SK-N-SH (cell line): ENCODE measurements around the gene VAMP1. TPM values are rescaled to one million over a fixed set of nuclear protein-coding genes. Genes with fewer than 3 reads are reported as not detected.

Source experiments
- CTCF ChIA-PET: fragments of 300-600, 350-600 bp; formaldehyde crosslinking; extraction: SDS; loops from one replicate; lab custom pipeline; 2021; lab: Yijun Ruan, JAX
- POLR2A ChIA-PET: fragments of 350-600 bp; sonication (Branson Sonifier 250); formaldehyde crosslinking; extraction: SDS; loops from one replicate; lab custom pipeline; 2020; ENCODE audit warnings: antibody characterized with exemption, inconsistent platforms; lab: Yijun Ruan, JAX
- DNase-seq: peaks from one replicate; pipeline ENCODE4 v3.0.0; 2012
- H2AFZ ChIP-seq: fragments of 200-600 bp; sonication (generic); 2 replicates; pipeline ENCODE4 v1.8.1; 2016; ENCODE audit warnings: antibody characterized with exemption, mild to moderate bottlenecking, low read depth
- H3F3A ChIP-seq: fragments of 200-600 bp; sonication (generic); replicated peaks from 2 replicates; pipeline ENCODE3; 2016; ENCODE audit warnings: antibody characterized with exemption, mild to moderate bottlenecking; ENCODE audit not compliant: insufficient read depth
- H3K27ac ChIP-seq, 2 experiments: fragments of 200-500 bp in 1 of 2; fragments of 200-600 bp in 1 of 2; sonication (Bioruptor generic) in 1 of 2; sonication (generic), shearing (Covaris generic) in 1 of 2; 2 replicates each; pipeline versions ENCODE4 v1.5.1 to v1.6.1; 2014 to 2016; ENCODE audit warnings: low read depth in 2 of 2, inconsistent platforms in 1 of 2, low read length in 1 of 2, mild to moderate bottlenecking in 1 of 2, mixed read lengths in 1 of 2
- H3K27me3 ChIP-seq: fragments of 200-600 bp; sonication (generic), shearing (Covaris generic); 2 replicates; pipeline ENCODE4 v1.6.1; 2016; ENCODE audit warnings: mixed run types; ENCODE audit not compliant: insufficient read depth
- H3K36me3 ChIP-seq, 2 experiments: fragments of 200-500 bp in 1 of 2; fragments of 200-600 bp in 1 of 2; sonication (Bioruptor generic) in 1 of 2; sonication (generic) in 1 of 2; replicated peaks in 1 of 2; 2 replicates each; pipeline versions ENCODE3 to v1.5.1; 2014 to 2016; ENCODE audit warnings: low read length in 1 of 2, mild to moderate bottlenecking in 1 of 2; ENCODE audit not compliant: insufficient read depth in 2 of 2, control insufficient read depth in 1 of 2
- H3K4me1 ChIP-seq, 2 experiments: fragments of 200-500 bp in 1 of 2; fragments of 200-600 bp in 1 of 2; sonication (Bioruptor generic) in 1 of 2; sonication (generic), shearing (Covaris generic) in 1 of 2; 2 replicates each; pipeline versions ENCODE4 v1.5.1 to v1.6.1; 2014 to 2016; ENCODE audit warnings: low read depth in 1 of 2, low read length in 1 of 2, mixed run types in 1 of 2; ENCODE audit not compliant: insufficient read depth in 2 of 2, control insufficient read depth in 1 of 2
- H3K4me2 ChIP-seq: fragments of 200-600 bp; sonication (generic), shearing (Covaris generic); 2 replicates; pipeline ENCODE4 v1.6.1; 2017; ENCODE audit warnings: mixed run types
- H3K4me3 ChIP-seq, 2 experiments: fragments of 200-500 bp in 1 of 2; fragments of 200-600 bp in 1 of 2; sonication (Bioruptor generic) in 1 of 2; sonication (generic), shearing (Covaris generic) in 1 of 2; 2 replicates each; pipeline versions ENCODE4 v1.5.1 to v1.8.1; 2014 to 2016; ENCODE audit warnings: low read depth in 2 of 2, inconsistent platforms in 1 of 2, low read length in 1 of 2, mild to moderate bottlenecking in 1 of 2, mixed read lengths in 1 of 2, moderate library complexity in 1 of 2
- H3K79me2 ChIP-seq: fragments of 200-600 bp; sonication (generic); 2 replicates; pipeline ENCODE4 v1.8.1; 2017; ENCODE audit warnings: mild to moderate bottlenecking; ENCODE audit not compliant: insufficient read depth
- H3K9ac ChIP-seq: fragments of 200-600 bp; sonication (generic); 2 replicates; pipeline ENCODE4 v1.6.1; 2017; ENCODE audit warnings: mixed run types
- H3K9me2 ChIP-seq: fragments of 200-600 bp; sonication (generic); 2 replicates; pipeline ENCODE4 v1.6.1; 2017; ENCODE audit warnings: mixed run types
- H3K9me3 ChIP-seq: fragments of 200-600 bp; sonication (generic); 2 replicates; pipeline ENCODE4 v1.6.1; 2017; ENCODE audit warnings: mixed run types, mild to moderate bottlenecking, moderate library complexity
- H4K20me1 ChIP-seq: fragments of 200-600 bp; sonication (generic); 2 replicates; pipeline ENCODE4 v1.6.1; 2017; ENCODE audit warnings: mild to moderate bottlenecking, mixed run types; ENCODE audit not compliant: insufficient read depth
- ELF1 ChIP-seq: IDR thresholded peaks from 2 replicates; pipeline ENCODE4 v1.4.0; 2012
- FOSL2 ChIP-seq: IDR thresholded peaks from 2 replicates; pipeline ENCODE4 v1.4.0; 2012; ENCODE audit warnings: low read depth, mild to moderate bottlenecking, moderate library complexity, borderline replicate concordance
- FOXJ3 ChIP-seq: sonication (generic); formaldehyde crosslinking; IDR thresholded peaks from 2 replicates; pipeline ENCODE4 v1.5.1; 2020; ENCODE audit warnings: mild to moderate bottlenecking, missing genetic modification reagents
- FOXM1 ChIP-seq: IDR thresholded peaks from 2 replicates; pipeline ENCODE4 v1.4.0; 2012; ENCODE audit warnings: low read depth, mild to moderate bottlenecking
- GABPA ChIP-seq: IDR thresholded peaks from 2 replicates; pipeline ENCODE4 v1.4.0; 2012; ENCODE audit warnings: low read depth, mild to moderate bottlenecking
- MEF2A ChIP-seq: IDR thresholded peaks from 2 replicates; pipeline ENCODE4 v1.4.0; 2012; ENCODE audit warnings: low read depth, borderline replicate concordance
- NRF1 ChIP-seq: IDR thresholded peaks from 2 replicates; pipeline ENCODE4 v1.6.1; 2012; ENCODE audit warnings: low read depth, mild to moderate bottlenecking, low read length
- POLR2AphosphoS5 ChIP-seq: IDR thresholded peaks from 2 replicates; pipeline ENCODE4 v1.6.1; 2012; ENCODE audit warnings: low read depth, low read length
- REST ChIP-seq: IDR thresholded peaks from 2 replicates; pipeline ENCODE4 v1.6.1; 2012; ENCODE audit warnings: mild to moderate bottlenecking, low read depth, low read length, moderate library complexity
- SIN3A ChIP-seq: IDR thresholded peaks from 2 replicates; pipeline ENCODE4 v1.6.1; 2012; ENCODE audit warnings: low read depth, mild to moderate bottlenecking, low read length, moderate library complexity, borderline replicate concordance
- SMC3 ChIP-seq: IDR thresholded peaks from 2 replicates; pipeline ENCODE4 v1.6.1; 2012; ENCODE audit warnings: low read depth, low read length, improper control_type of control experiment
- TAF1 ChIP-seq: IDR thresholded peaks from 2 replicates; pipeline ENCODE4 v1.6.1; 2012; ENCODE audit warnings: low read depth, mild to moderate bottlenecking, low read length, moderate library complexity, borderline replicate concordance
- TEAD4 ChIP-seq: IDR thresholded peaks from 2 replicates; pipeline ENCODE4 v1.4.0; 2012; ENCODE audit warnings: mild to moderate bottlenecking, borderline replicate concordance; ENCODE audit not compliant: insufficient read depth
- WGBS: methylation state at CpG from one replicate; pipeline ENCODE4 v1.1.6; 2017; ENCODE audit warnings: low lambda C conversion rate; 5-methylcytosine and 5-hydroxymethylcytosine counted together
- polyA plus RNA-seq, 3 experiments: library from polyadenylated mRNA; depleted of rRNA; stranded (reverse); fragments of >200 nt; gene quantifications; 2 replicates each; pipeline ENCODE4 v1.2.3, GENCODE V29; 2012
- TF ChIP-seq, protein P1 (sequence below): IDR thresholded peaks from 2 replicates; pipeline ENCODE4 v1.4.0; 2012; ENCODE audit warnings: low read depth, borderline replicate concordance

The VAMP1 gene
- polyA plus RNA-seq, 1 of the 3 experiments (the other 2 are of a cell fraction) = 36.8 TPM

DNA sequence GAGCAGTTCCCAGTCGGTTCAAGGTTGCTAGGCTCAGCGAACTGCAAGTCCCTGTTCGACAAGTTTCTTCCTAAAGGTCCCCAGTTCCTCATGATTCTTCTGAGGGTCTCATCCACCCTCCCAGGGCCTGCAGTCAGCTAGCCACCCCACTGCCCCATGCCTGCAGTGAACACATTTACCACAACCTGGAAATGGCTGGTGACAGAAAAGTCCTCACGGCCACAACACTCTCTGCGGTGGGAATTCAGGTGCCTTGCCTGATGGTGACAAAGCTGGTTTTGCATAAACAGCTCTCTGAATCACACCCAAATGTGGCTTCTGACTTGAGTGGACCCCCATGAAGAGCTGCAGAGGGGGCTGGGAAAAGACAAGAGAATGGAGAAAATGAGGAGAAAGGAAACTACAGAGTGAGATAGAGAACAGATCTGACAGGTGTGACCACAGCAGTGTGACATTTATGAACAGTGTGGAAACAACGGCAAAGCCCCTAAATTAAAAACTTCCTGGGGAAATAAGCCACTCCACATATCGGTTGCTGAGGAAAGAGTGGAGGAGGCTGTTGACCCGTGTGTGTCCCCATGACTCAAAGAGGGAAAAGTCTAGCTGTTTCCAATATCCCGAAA, 27.0 kb downstream of the VAMP1 start:
- TF ChIP-seq, protein P1, sequence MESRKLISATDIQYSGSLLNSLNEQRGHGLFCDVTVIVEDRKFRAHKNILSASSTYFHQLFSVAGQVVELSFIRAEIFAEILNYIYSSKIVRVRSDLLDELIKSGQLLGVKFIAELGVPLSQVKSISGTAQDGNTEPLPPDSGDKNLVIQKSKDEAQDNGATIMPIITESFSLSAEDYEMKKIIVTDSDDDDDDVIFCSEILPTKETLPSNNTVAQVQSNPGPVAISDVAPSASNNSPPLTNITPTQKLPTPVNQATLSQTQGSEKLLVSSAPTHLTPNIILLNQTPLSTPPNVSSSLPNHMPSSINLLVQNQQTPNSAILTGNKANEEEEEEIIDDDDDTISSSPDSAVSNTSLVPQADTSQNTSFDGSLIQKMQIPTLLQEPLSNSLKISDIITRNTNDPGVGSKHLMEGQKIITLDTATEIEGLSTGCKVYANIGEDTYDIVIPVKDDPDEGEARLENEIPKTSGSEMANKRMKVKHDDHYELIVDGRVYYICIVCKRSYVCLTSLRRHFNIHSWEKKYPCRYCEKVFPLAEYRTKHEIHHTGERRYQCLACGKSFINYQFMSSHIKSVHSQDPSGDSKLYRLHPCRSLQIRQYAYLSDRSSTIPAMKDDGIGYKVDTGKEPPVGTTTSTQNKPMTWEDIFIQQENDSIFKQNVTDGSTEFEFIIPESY = no peak
- TF ChIP-seq REST = no peak
- TF ChIP-seq TEAD4 = no peak
- no peak for TF ChIP-seq GABPA
- TF ChIP-seq NRF1 = no peak
- no peak for TF ChIP-seq POLR2AphosphoS5
- TF ChIP-seq SMC3 = no peak
- no peak for TF ChIP-seq MEF2A
- no peak for TF ChIP-seq TAF1
- no peak for TF ChIP-seq FOSL2
- no peak for TF ChIP-seq FOXM1
- TF ChIP-seq SIN3A = no peak
- no peak for TF ChIP-seq FOXJ3 (CRISPR knock-in tag)
- TF ChIP-seq ELF1 = no peak
- H3K9me3 ChIP-seq = no peaks in the 10 kb centered on the region
- no peaks in the 10 kb centered on the region for H3F3A ChIP-seq
- no peak overlapping the region for H2AFZ ChIP-seq
- no peak overlapping the region for H3K4me2 ChIP-seq
- no peak overlapping the region for H3K9ac ChIP-seq
- WGBS = 78% methylated on average over 7 of the region's 9 CpGs
- no peaks in the 10 kb centered on the region for H3K9me2 ChIP-seq
- no peaks in the 10 kb centered on the region for H3K79me2 ChIP-seq
- no peaks in the 10 kb centered on the region for H3K4me1 ChIP-seq
- no peak overlapping the region for H3K4me3 ChIP-seq
- POLR2A ChIA-PET = interaction anchor here (1.7 kb wide), 1 partner anchor 9 kb away, joined by 4 read pairs; the partner anchor contains the start of gene TAPBPL
- H3K36me3 ChIP-seq = no peaks in the 10 kb centered on the region
- no peaks in the 10 kb centered on the region for H3K27me3 ChIP-seq
- no peak for DNase-seq
- no peaks in the 10 kb centered on the region for H4K20me1 ChIP-seq
- no peak overlapping the region for H3K27ac ChIP-seq
- CTCF ChIA-PET = interaction anchor here (1.1 to 2.5 kb wide), 5 partner anchors 15 to 455 kb away, joined by 3 to 14 read pairs (median 3); no protein-coding TSS in a partner anchor
